ENCODE data around the gene POLR2L. TPM values are rescaled to one million over a fixed set of nuclear protein-coding genes. Genes with fewer than 3 reads are reported as not detected.

POLR2L gene
- total and polyA plus RNA-seq, 3 experiments from 2014 or later, result 114 to 182 (median 178) TPM

DNA sequence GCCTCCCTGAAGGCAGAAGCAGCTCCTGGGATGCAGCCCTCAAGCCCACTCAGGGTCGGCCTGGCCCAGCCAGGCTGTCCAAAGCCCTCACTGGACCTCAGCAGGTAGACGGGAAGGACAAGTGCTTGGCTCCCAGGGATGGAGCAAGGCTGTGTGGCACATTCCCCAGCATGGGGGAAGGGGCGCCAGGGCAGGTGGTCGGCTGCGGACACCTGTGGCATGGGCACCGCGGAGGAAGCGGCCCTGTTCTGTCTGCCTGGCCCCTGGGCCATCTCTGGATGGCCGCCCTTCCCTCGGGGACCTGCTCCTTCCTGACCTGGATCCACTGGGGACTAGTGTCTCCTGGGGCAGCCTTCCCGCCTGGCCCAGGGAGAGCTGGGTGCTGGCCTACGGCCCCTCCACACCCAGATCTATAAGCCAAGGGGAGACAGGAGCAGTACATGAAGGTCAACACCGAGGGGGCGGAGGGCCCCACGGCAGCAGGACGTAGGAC lies 42.3 kb upstream of the POLR2L start:
- H3K4me1 Mint-ChIP-seq, result no peaks in the 10 kb centered on the region
- peaks cover 0 to 51% (median 4%) of the 10 kb centered on the region in 3 donors for H3K36me3 Mint-ChIP-seq
- DNase-seq, result no peak
- no peak overlapping the region for H3K4me3 Mint-ChIP-seq
- POLR2A ChIA-PET, result no interaction called here
- H3K27me3 Mint-ChIP-seq, result no peaks in the 10 kb centered on the region
- Histone ChIP-seq H3K4me1 (ENCODE audit: insufficient read depth, low read length) (no peaks in the 10 kb centered on the region), H3K4me3 (ENCODE audit: low read length) (no peak overlapping the region), H3K27ac (ENCODE audit: low read depth, low read length) (no peak overlapping the region), H3K27me3 (ENCODE audit: insufficient read depth, low read length, poor library complexity, severe bottlenecking) (no peaks in the 10 kb centered on the region), H3K36me3 (ENCODE audit: insufficient read depth, low read length) (no peaks in the 10 kb centered on the region), H3K9me3 (ENCODE audit: low read length) (no peaks in the 10 kb centered on the region)
- peak overlapping the region in 1 of 8 donors; percentile 60 for H3K27ac Mint-ChIP-seq
- CTCF ChIA-PET, result no interaction called here
- no peaks in the 10 kb centered on the region for H3K9me3 Mint-ChIP-seq

DNA sequence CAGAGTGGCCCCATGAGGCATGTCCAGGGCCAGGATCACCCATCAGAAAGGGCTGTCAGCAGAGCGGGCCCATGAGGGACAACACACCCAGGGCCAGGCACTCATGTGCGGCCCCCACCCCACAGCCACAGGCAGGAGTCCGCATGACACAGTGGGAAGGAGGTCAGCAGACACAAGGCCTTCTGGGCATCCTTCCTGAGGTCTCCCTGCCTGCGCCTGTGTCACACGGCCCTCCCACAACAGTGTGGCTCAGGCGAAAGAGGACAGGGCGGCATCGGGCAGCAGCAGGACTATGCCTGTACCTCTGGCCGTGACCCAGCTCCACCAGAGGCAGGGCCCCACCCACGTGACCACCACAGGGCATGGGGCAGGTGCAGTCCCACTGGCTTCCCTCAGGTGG lies 41.2 kb upstream of the POLR2L start:
- peaks cover 0 to 53% (median 7%) of the 10 kb centered on the region in 3 donors for H3K36me3 Mint-ChIP-seq
- no peaks in the 10 kb centered on the region for H3K27me3 Mint-ChIP-seq
- Histone ChIP-seq H3K36me3 (ENCODE audit: insufficient read depth, low read length) (no peaks in the 10 kb centered on the region), H3K27me3 (ENCODE audit: insufficient read depth, low read length, poor library complexity, severe bottlenecking) (no peaks in the 10 kb centered on the region), H3K4me3 (ENCODE audit: low read length) (no peak overlapping the region), H3K27ac (ENCODE audit: low read depth, low read length) (no peak overlapping the region), H3K4me1 (ENCODE audit: insufficient read depth, low read length) (no peaks in the 10 kb centered on the region), H3K9me3 (ENCODE audit: low read length) (no peaks in the 10 kb centered on the region)
- no peaks in the 10 kb centered on the region for H3K4me1 Mint-ChIP-seq
- H3K27ac Mint-ChIP-seq, result no peak overlapping the region
- ChIA-PET POLR2A (no interaction called here), CTCF (no interaction called here)
- DNase-seq, result no peak
- H3K4me3 Mint-ChIP-seq, result no peak overlapping the region
- no peaks in the 10 kb centered on the region for H3K9me3 Mint-ChIP-seq

DNA sequence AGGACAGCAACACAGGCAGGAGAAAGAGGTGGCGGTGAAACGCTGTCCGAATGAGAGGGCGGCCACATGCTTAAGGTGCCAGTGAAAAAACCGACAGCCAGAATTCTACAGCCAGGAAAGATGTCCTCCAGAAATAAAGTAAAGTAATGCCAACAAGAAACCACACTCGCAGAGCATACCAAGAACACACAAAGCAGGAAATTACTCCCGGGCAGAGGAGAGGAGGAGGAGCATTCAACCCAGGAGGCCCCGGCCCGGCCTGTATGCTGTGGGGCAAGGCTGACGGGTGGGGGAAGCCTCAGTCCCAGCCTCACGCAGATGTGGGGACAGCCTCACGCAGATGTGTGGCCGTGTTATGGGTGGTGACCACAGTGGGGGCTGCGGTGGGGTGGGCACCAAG lies 40.3 kb upstream of the POLR2L start:
- DNase-seq, result no peak
- Histone ChIP-seq H3K36me3 (ENCODE audit: insufficient read depth, low read length) (no peaks in the 10 kb centered on the region), H3K4me1 (ENCODE audit: insufficient read depth, low read length) (no peaks in the 10 kb centered on the region), H3K27me3 (ENCODE audit: insufficient read depth, low read length, poor library complexity, severe bottlenecking) (no peaks in the 10 kb centered on the region), H3K27ac (ENCODE audit: low read depth, low read length) (no peak overlapping the region), H3K9me3 (ENCODE audit: low read length) (no peaks in the 10 kb centered on the region), H3K4me3 (ENCODE audit: low read length) (no peak overlapping the region)
- H3K27me3 Mint-ChIP-seq, result no peaks in the 10 kb centered on the region
- no peak overlapping the region for H3K4me3 Mint-ChIP-seq
- no peaks in the 10 kb centered on the region for H3K9me3 Mint-ChIP-seq
- ChIA-PET CTCF (no interaction called here), POLR2A (no interaction called here)
- no peaks in the 10 kb centered on the region for H3K4me1 Mint-ChIP-seq
- peak overlapping the region in 1 of 8 donors; percentile 83 for H3K27ac Mint-ChIP-seq
- peaks cover 0 to 49% (median 7%) of the 10 kb centered on the region in 3 donors for H3K36me3 Mint-ChIP-seq

- DNase-seq, result no peak
- no peaks in the 10 kb centered on the region for H3K27me3 ChIP-seq (ENCODE audit: insufficient read depth, low read length, poor library complexity, severe bottlenecking)
- no peaks in the 10 kb centered on the region for H3K4me1 ChIP-seq (ENCODE audit: insufficient read depth, low read length)
- H3K36me3 Mint-ChIP-seq, result peaks cover 0 to 42% (median 8%) of the 10 kb centered on the region in 3 donors
- ChIA-PET CTCF (no interaction called here), POLR2A (no interaction called here)
- H3K27me3 Mint-ChIP-seq, result no peaks in the 10 kb centered on the region
- H3K27ac Mint-ChIP-seq, result no peak overlapping the region
- H3K9me3 ChIP-seq (ENCODE audit: low read length), result no peaks in the 10 kb centered on the region
- no peak overlapping the region for H3K4me3 Mint-ChIP-seq
- no peaks in the 10 kb centered on the region for H3K4me1 Mint-ChIP-seq
- no peak overlapping the region for H3K27ac ChIP-seq (ENCODE audit: low read depth, low read length)
- no peaks in the 10 kb centered on the region for H3K9me3 Mint-ChIP-seq
- H3K36me3 ChIP-seq (ENCODE audit: insufficient read depth, low read length), result no peaks in the 10 kb centered on the region
- H3K4me3 ChIP-seq (ENCODE audit: low read length), result no peak overlapping the region
These were observed 38.1 kb upstream of the POLR2L start for GRCh38 chr11:880447-880846.

DNA sequence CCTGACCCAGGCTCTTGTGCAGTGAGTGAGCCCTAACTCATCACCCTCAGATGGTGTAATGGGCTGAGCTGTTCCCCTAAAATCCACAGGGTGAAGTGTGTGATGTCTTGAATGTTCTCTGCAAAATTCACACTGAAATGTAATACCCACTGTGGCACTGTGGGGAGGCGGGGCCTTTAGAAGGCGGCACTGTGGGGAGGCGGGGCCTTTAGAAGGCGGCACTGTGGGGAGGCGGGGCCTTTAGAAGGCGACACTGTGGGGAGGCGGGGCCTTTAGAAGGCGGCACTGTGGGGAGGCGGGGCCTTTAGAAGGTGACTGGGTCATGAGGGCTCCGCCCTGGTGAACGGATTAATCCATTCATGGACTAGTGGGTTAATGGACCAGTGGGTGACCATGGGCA lies 35.2 kb upstream of the POLR2L start:
- Histone ChIP-seq H3K27me3 (ENCODE audit: insufficient read depth, low read length, poor library complexity, severe bottlenecking) (no peaks in the 10 kb centered on the region), H3K9me3 (ENCODE audit: low read length) (no peaks in the 10 kb centered on the region), H3K27ac (ENCODE audit: low read depth, low read length) (no peak overlapping the region), H3K4me1 (ENCODE audit: insufficient read depth, low read length) (no peaks in the 10 kb centered on the region), H3K36me3 (ENCODE audit: insufficient read depth, low read length) (no peaks in the 10 kb centered on the region), H3K4me3 (ENCODE audit: low read length) (no peak overlapping the region)
- CTCF ChIA-PET, result no interaction called here
- H3K36me3 Mint-ChIP-seq, result peaks cover 0 to 41% (median 12%) of the 10 kb centered on the region in 3 donors
- H3K27me3 Mint-ChIP-seq, result no peaks in the 10 kb centered on the region
- POLR2A ChIA-PET, result no interaction called here
- no peak overlapping the region for H3K4me3 Mint-ChIP-seq
- no peak overlapping the region for H3K27ac Mint-ChIP-seq
- H3K9me3 Mint-ChIP-seq, result no peaks in the 10 kb centered on the region
- DNase-seq, result no peak
- no peaks in the 10 kb centered on the region for H3K4me1 Mint-ChIP-seq

DNA sequence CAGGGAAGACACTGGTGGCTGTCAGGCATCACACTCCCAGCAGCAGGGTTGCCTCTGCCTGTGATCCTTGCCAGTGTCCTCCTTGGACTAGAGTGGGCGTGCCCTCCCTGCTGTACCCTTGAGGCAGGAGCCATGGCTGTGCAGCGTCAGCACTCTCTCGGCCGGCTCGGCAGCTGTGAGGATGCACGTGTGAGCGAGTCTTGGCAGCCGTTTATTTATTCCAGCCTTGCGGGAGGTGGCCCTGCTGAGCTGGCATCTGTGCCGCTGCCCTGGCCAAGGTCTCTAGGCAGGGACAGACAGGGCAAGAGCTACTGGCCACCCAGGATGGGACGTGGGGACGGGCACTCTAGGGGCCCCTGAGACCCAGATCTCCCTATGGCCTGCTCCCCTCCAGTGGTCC lies 34.2 kb upstream of the POLR2L start:
- H3K27ac Mint-ChIP-seq, result no peak overlapping the region

GRCh38 chr11:875769-876301 lies 33.5 kb upstream of the POLR2L start:
- Histone ChIP-seq H3K27ac (ENCODE audit: low read depth, low read length) (no peak overlapping the region), H3K4me3 (ENCODE audit: low read length) (no peak overlapping the region), H3K27me3 (ENCODE audit: insufficient read depth, low read length, poor library complexity, severe bottlenecking) (no peaks in the 10 kb centered on the region), H3K4me1 (ENCODE audit: insufficient read depth, low read length) (no peaks in the 10 kb centered on the region), H3K36me3 (ENCODE audit: insufficient read depth, low read length) (no peaks in the 10 kb centered on the region), H3K9me3 (ENCODE audit: low read length) (no peaks in the 10 kb centered on the region)
- no peak overlapping the region for H3K27ac Mint-ChIP-seq
- peaks cover 0 to 29% (median 9%) of the 10 kb centered on the region in 3 donors for H3K36me3 Mint-ChIP-seq
- no peaks in the 10 kb centered on the region for H3K4me1 Mint-ChIP-seq
- H3K9me3 Mint-ChIP-seq, result no peaks in the 10 kb centered on the region
- ChIA-PET POLR2A (no interaction called here), CTCF (no interaction called here)
- H3K27me3 Mint-ChIP-seq, result no peaks in the 10 kb centered on the region
- H3K4me3 Mint-ChIP-seq, result no peak overlapping the region
- DNase-seq, result no peak

More for the DNA sequence above, 34.2 kb upstream of the POLR2L start:
- Mint-ChIP-seq H3K36me3 (peaks cover 0 to 32% (median 9%) of the 10 kb centered on the region in 3 donors), H3K9me3 (no peaks in the 10 kb centered on the region), H3K4me3 (no peak overlapping the region), H3K27me3 (no peaks in the 10 kb centered on the region), H3K4me1 (no peaks in the 10 kb centered on the region)
- H3K27me3 ChIP-seq (ENCODE audit: insufficient read depth, low read length, poor library complexity, severe bottlenecking), result no peaks in the 10 kb centered on the region
- H3K4me3 ChIP-seq (ENCODE audit: low read length), result no peak overlapping the region
- no peaks in the 10 kb centered on the region for H3K4me1 ChIP-seq (ENCODE audit: insufficient read depth, low read length)
- no peak for DNase-seq
- CTCF ChIA-PET, result no interaction called here
- H3K36me3 ChIP-seq (ENCODE audit: insufficient read depth, low read length), result no peaks in the 10 kb centered on the region
- POLR2A ChIA-PET, result no interaction called here
- H3K27ac ChIP-seq (ENCODE audit: low read depth, low read length), result no peak overlapping the region
- no peaks in the 10 kb centered on the region for H3K9me3 ChIP-seq (ENCODE audit: low read length)

DNA sequence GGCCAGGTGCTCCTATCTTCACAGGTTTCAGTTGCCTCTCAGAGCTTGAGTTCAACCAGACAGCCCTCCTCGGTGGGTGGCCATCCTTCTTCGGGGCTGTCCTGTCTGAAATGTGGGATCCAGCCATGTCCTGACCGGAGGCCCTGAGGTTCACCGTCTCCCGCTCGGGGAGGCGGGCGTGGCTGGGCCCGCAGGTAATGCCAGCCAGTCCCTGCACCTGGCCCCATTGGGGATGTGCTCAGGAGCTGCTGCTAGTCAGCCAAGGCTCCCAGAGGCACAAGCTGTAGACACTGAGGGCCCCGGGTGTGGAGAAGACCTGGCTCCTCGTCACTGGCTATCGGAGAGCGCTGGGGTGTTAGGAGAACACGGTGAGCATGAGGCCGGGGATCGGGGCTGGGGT lies 32.9 kb upstream of the POLR2L start:
- H3K4me1 Mint-ChIP-seq, result no peaks in the 10 kb centered on the region
- Histone ChIP-seq H3K4me3 (ENCODE audit: low read length) (no peak overlapping the region), H3K9me3 (ENCODE audit: low read length) (no peaks in the 10 kb centered on the region), H3K36me3 (ENCODE audit: insufficient read depth, low read length) (no peaks in the 10 kb centered on the region), H3K27ac (ENCODE audit: low read depth, low read length) (no peak overlapping the region), H3K27me3 (ENCODE audit: insufficient read depth, low read length, poor library complexity, severe bottlenecking) (no peaks in the 10 kb centered on the region), H3K4me1 (ENCODE audit: insufficient read depth, low read length) (no peaks in the 10 kb centered on the region)
- no peaks in the 10 kb centered on the region for H3K9me3 Mint-ChIP-seq
- H3K4me3 Mint-ChIP-seq, result no peak overlapping the region
- H3K36me3 Mint-ChIP-seq, result peaks cover 0 to 24% (median 9%) of the 10 kb centered on the region in 3 donors
- no peak for DNase-seq
- ChIA-PET CTCF (no interaction called here), POLR2A (no interaction called here)
- no peak overlapping the region for H3K27ac Mint-ChIP-seq
- H3K27me3 Mint-ChIP-seq, result no peaks in the 10 kb centered on the region

Data from CD8-positive, alpha-beta memory T cell (primary cell).